Panc1 (cell line): ENCODE data around the gene TAGLN2. TPM values are rescaled to one million over a fixed set of nuclear protein-coding genes. Genes with fewer than 3 reads are reported as not detected.

Experiments
- ATAC-seq: fragments of 200-7000 bp; cut with Tn5 transposase; 2 replicates; pipeline ENCODE4 v1.9.1; 2020; ENCODE audit warnings: mild to moderate bottlenecking, moderate library complexity
- BruUV-seq: library from RNA; stranded (reverse); fragments of 400-500 nt; replicated peaks from 2 replicates; lab custom pipeline; 2021; lab: Mats Ljungman, UMichigan
- CTCF ChIA-PET: fragments of 300-600 bp; sonication (Branson Sonifier 250); formaldehyde crosslinking; loops from one replicate; lab custom pipeline; 2022; ENCODE audit warnings: antibody characterized with exemption; lab: Charles Lee
- POLR2A ChIA-PET: fragments of 300-600 bp; sonication (Branson Sonifier 250); formaldehyde crosslinking; loops from one replicate; lab custom pipeline; 2022; ENCODE audit warnings: antibody characterized with exemption; lab: Charles Lee
- DNase-seq: peaks from one replicate; pipeline ENCODE4 v3.0.0-alpha.2; 2010; ENCODE audit warnings: low read depth, low spot score
- H3K27ac ChIP-seq: 2 replicates; pipeline ENCODE4 v1.5.1; 2011; ENCODE audit warnings: mild to moderate bottlenecking, low read length, inconsistent platforms
- H3K27me3 ChIP-seq: fragments of 200-500 bp; sonication (Bioruptor generic); 2 replicates; pipeline ENCODE4 v1.6.0; 2014; ENCODE audit warnings: low read length, inconsistent platforms; ENCODE audit not compliant: control insufficient read depth, insufficient read depth
- H3K36me3 ChIP-seq: fragments of 200-500 bp; sonication (Bioruptor generic); 2 replicates; pipeline ENCODE4 v1.5.1; 2014; ENCODE audit warnings: inconsistent platforms, mild to moderate bottlenecking, low read length, moderate library complexity; ENCODE audit not compliant: control insufficient read depth, insufficient read depth
- H3K4me1 ChIP-seq: 2 replicates; pipeline ENCODE4 v1.5.1; 2011; ENCODE audit warnings: inconsistent platforms, mild to moderate bottlenecking, low read length, moderate library complexity; ENCODE audit not compliant: control insufficient read depth, insufficient read depth
- H3K4me3 ChIP-seq, 2 experiments: 2 replicates each; pipeline ENCODE4 v1.5.1; 2011 to 2012; ENCODE audit warnings: low read depth in 2 of 2, low read length in 2 of 2, mild to moderate bottlenecking in 2 of 2, inconsistent platforms in 1 of 2, moderate library complexity in 1 of 2
- H3K9me3 ChIP-seq: fragments of 200-500 bp; sonication (Bioruptor generic); 2 replicates; pipeline ENCODE4 v1.5.1; 2014; ENCODE audit warnings: low read depth, mild to moderate bottlenecking, inconsistent platforms, low read length, moderate library complexity; ENCODE audit not compliant: control insufficient read depth, insufficient read depth
- CTCF ChIP-seq: fragments of 450-650 bp; IDR thresholded peaks from 2 replicates; pipeline ENCODE4 v1.5.1; 2017; ENCODE audit warnings: mild to moderate bottlenecking
- POLR2AphosphoS5 ChIP-seq: IDR thresholded peaks from 2 replicates; pipeline ENCODE4 v1.6.1; 2012; ENCODE audit warnings: mild to moderate bottlenecking, low read depth, low read length, moderate library complexity
- REST ChIP-seq, 2 experiments: IDR thresholded peaks; 2 replicates each; pipeline ENCODE4 v1.6.1; 2011 to 2012; ENCODE audit warnings: low read depth in 2 of 2, control low read depth in 1 of 2, low read length in 1 of 2, mild to moderate bottlenecking in 1 of 2, moderate library complexity in 1 of 2; ENCODE audit not compliant: insufficient read depth in 1 of 2
- SIN3A ChIP-seq: IDR thresholded peaks from 2 replicates; pipeline ENCODE4 v1.6.1; 2012; ENCODE audit warnings: low read depth, mild to moderate bottlenecking, low read length, moderate library complexity, borderline replicate concordance; ENCODE audit not compliant: insufficient read depth
- TCF7L2 ChIP-seq: IDR thresholded peaks from 2 replicates; pipeline ENCODE4 v1.6.1; 2011; ENCODE audit warnings: mild to moderate bottlenecking, low read depth, low read length, inconsistent platforms
- in situ Hi-C: cut with HindIII; loops from 2 replicates; pipeline ENCODE4 v1.10.0; 2016; ENCODE audit warnings: low sequenced_read_pairs, low pct_unique_long_range_greater_than_20kb
- intact Hi-C: fragments of 100-400 bp; cut with micrococcal nuclease; formaldehyde crosslinking; loops from one replicate; pipeline ENCODE4 v1.10.0; 2022; ENCODE audit not compliant: unreplicated experiment
- total RNA-seq: library from RNA; stranded (reverse); gene quantifications from one replicate; pipeline ENCODE4 v1.2.1, GENCODE V29; 2021; ENCODE audit not compliant: unreplicated experiment

TAGLN2 gene
- total RNA-seq, 1 experiment from 2014 or later: 474 TPM

GRCh38 chr1:159919236-159919865, 6.0 kb downstream of the TAGLN2 start:
- intact Hi-C loops (no loop called here), in situ Hi-C loops (no loop called here)
- Histone ChIP-seq H3K36me3 (0 out of 2 replicates have a peak, but pooled peaks cover 5% of the 10 kb centered on the region), H3K4me3 (no peak overlapping the region), H3K9me3 (no peaks in the 10 kb centered on the region), H3K27me3 (no peaks in the 10 kb centered on the region), H3K4me1 (peaks cover 86% of the 10 kb centered on the region), H3K27ac (peak overlapping the region; percentile 57; the same call in 1 of the 2 replicates)
- no peak for TF ChIP-seq REST (IDR thresholded peaks at IDR 0.05; ENCODE audit: insufficient read depth in 1 of 2, low read depth in 2 of 2, low read length in 1 of 2)
- no peak for TF ChIP-seq POLR2AphosphoS5
- TF ChIP-seq CTCF: no peak
- TF ChIP-seq SIN3A: no peak
- no peak for TF ChIP-seq TCF7L2
- no peak for DNase-seq
- ATAC-seq: no peak
- BruUV-seq: no TSS peak
- ChIA-PET CTCF (no interaction called here), POLR2A (no interaction called here)

- no peaks in the 10 kb centered on the region for H3K27me3 ChIP-seq
- TF ChIP-seq TCF7L2: no peak
- TF ChIP-seq CTCF: no peak
- TF ChIP-seq POLR2AphosphoS5: no peak
- TF ChIP-seq REST (IDR thresholded peaks at IDR 0.05; ENCODE audit: insufficient read depth in 1 of 2, low read depth in 2 of 2, low read length in 1 of 2): no peak
- no peak overlapping the region for H3K4me3 ChIP-seq
- H3K9me3 ChIP-seq: no peaks in the 10 kb centered on the region
- H3K4me1 ChIP-seq: peaks cover 92% of the 10 kb centered on the region
- POLR2A ChIA-PET: interaction anchor here (0.6 kb wide), 1 partner anchor 412 kb away, joined by 3 read pairs; no protein-coding TSS in a partner anchor
- no peak for ATAC-seq
- in situ Hi-C loops: no loop called here
- TSS peak; percentile 58 for BruUV-seq
- DNase-seq: no peak
- 0 out of 2 replicates have a peak, but pooled peaks cover 5% of the 10 kb centered on the region for H3K36me3 ChIP-seq
- peak overlapping the region; percentile 71 for H3K27ac ChIP-seq
- CTCF ChIA-PET: no interaction called here
- intact Hi-C loops: no loop called here
Observed at GRCh38 chr1:159918352-159919200, 6.7 kb downstream of the TAGLN2 start.
